NCI-H2107 (cell line): ENCODE measurements around the gene PDIA6.
A peak's percentile ranks its signal among the peaks of the same experiment; 100 is the strongest.
"Not testable (repeated sequence)": the region's sequence is repeated elsewhere in the genome, so short reads cannot be mapped to it uniquely, and the experiment has no call there.

Experiments used
- DNase-seq: peaks from one replicate; lab custom pipeline; 2025; lab: John Stamatoyannopoulos, UW

The PDIA6 gene

GRCh38 chr2:10833021-10833420 is 20.4 kb upstream of the PDIA6 start:
- no peak for DNase-seq

- peak; percentile 90 for DNase-seq
Observed at GRCh38 chr2:10832203-10832936, 19.8 kb upstream of the PDIA6 start.

GRCh38 chr2:10831400-10831985 is 18.9 kb upstream of the PDIA6 start:
- DNase-seq = no peak

- no peak for DNase-seq
Observed at GRCh38 chr2:10830641-10831399, 18.2 kb upstream of the PDIA6 start.

- DNase-seq = no peak
Observed at GRCh38 chr2:10830203-10830602, 17.6 kb upstream of the PDIA6 start.

- no peak for DNase-seq
Observed at GRCh38 chr2:10829299-10829698, 16.7 kb upstream of the PDIA6 start.

GRCh38 chr2:10828346-10828745 is 15.8 kb upstream of the PDIA6 start:
- no peak for DNase-seq

- DNase-seq = no peak
Observed at GRCh38 chr2:10826625-10827024, 14.0 kb upstream of the PDIA6 start.

GRCh38 chr2:10826026-10826425 is 13.4 kb upstream of the PDIA6 start:
- no peak for DNase-seq

GRCh38 chr2:10824191-10824590 is 11.6 kb upstream of the PDIA6 start:
- no peak for DNase-seq

GRCh38 chr2:10820978-10821695 is 8.6 kb upstream of the PDIA6 start:
- DNase-seq = no peak

- no peak for DNase-seq
Observed at GRCh38 chr2:10820562-10820961, 8.0 kb upstream of the PDIA6 start.

- no peak for DNase-seq
Observed at GRCh38 chr2:10819714-10820314, 7.2 kb upstream of the PDIA6 start.

GRCh38 chr2:10818984-10819383 is 6.4 kb upstream of the PDIA6 start:
- DNase-seq = no peak

- not testable (repeated sequence) for DNase-seq
Observed at GRCh38 chr2:10818305-10818704, 5.7 kb upstream of the PDIA6 start.

GRCh38 chr2:10817413-10817812 is 4.8 kb upstream of the PDIA6 start:
- DNase-seq = no peak

GRCh38 chr2:10814571-10815331 is 2.2 kb upstream of the PDIA6 start:
- DNase-seq = no peak

- no peak for DNase-seq
Observed at GRCh38 chr2:10814142-10814541, 1.6 kb upstream of the PDIA6 start.

- DNase-seq = not testable (repeated sequence)
Observed at GRCh38 chr2:10813163-10814138, 866 bp upstream of the PDIA6 start.

GRCh38 chr2:10811517-10811916 is 1.1 kb downstream of the PDIA6 start:
- DNase-seq = no peak
